ENCODE results near the gene C18orf63.
A peak's percentile ranks its signal among the peaks of the same experiment; 100 is the strongest.

C18orf63 gene

GRCh38 chr18:74315464-74316256 is at the start of gene C18orf63:
Gene C18orf63, plus strand, starts transcription at chr18:74315839. Its CDS starts 2,027 bp downstream, at chr18:74317866.
- H3K4me3 ChIP-seq (ENCODE audit: low read depth, low read length) = no peak within 1 kb of the TSS
- DNase-seq (ENCODE audit: low read depth) = no peak
- TF ChIP-seq, protein P1, sequence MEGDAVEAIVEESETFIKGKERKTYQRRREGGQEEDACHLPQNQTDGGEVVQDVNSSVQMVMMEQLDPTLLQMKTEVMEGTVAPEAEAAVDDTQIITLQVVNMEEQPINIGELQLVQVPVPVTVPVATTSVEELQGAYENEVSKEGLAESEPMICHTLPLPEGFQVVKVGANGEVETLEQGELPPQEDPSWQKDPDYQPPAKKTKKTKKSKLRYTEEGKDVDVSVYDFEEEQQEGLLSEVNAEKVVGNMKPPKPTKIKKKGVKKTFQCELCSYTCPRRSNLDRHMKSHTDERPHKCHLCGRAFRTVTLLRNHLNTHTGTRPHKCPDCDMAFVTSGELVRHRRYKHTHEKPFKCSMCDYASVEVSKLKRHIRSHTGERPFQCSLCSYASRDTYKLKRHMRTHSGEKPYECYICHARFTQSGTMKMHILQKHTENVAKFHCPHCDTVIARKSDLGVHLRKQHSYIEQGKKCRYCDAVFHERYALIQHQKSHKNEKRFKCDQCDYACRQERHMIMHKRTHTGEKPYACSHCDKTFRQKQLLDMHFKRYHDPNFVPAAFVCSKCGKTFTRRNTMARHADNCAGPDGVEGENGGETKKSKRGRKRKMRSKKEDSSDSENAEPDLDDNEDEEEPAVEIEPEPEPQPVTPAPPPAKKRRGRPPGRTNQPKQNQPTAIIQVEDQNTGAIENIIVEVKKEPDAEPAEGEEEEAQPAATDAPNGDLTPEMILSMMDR (IDR thresholded peaks at IDR 0.05; ENCODE audit: control insufficient read depth, extremely low read depth, insufficient read depth) = no peak

GRCh38 chr18:74266161-74266560 is 49.5 kb upstream of the C18orf63 start:
- H3K4me3 ChIP-seq (ENCODE audit: low read depth, low read length) = no peak overlapping the region
- TF ChIP-seq, protein P1 (IDR thresholded peaks at IDR 0.05; ENCODE audit: control insufficient read depth, extremely low read depth, insufficient read depth) = no peak

DNA sequence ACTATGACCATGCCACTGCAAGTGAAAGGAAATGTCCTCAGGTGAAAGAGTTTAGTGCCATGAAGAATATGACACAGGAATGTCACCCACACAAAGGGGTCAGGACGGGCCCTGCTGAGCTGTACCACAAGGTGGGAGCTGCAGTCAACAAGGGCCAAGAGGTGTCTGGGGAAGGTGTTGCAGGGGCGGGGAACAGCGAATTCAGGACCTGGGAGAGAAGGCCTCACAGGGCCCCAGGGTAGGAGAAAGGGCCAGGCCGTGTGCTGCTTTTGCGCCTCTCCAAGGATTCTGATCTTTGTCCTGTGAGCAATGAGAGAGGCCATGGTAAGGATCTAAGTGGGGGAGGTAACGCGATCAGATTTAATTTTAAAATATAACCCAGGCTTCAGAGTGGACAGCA is 47.5 kb upstream of the C18orf63 start:
- no peak for DNase-seq (ENCODE audit: low read depth)
- TF ChIP-seq, protein P1 (IDR thresholded peaks at IDR 0.05; ENCODE audit: control insufficient read depth, extremely low read depth, insufficient read depth) = no peak
- H3K4me3 ChIP-seq (ENCODE audit: low read depth, low read length) = no peak overlapping the region

More at GRCh38 chr18:74266161-74266560, 49.5 kb upstream of the C18orf63 start:
- no peak for DNase-seq (ENCODE audit: low read depth)

- TF ChIP-seq, protein P1 (IDR thresholded peaks at IDR 0.05; ENCODE audit: control insufficient read depth, extremely low read depth, insufficient read depth) = no peak
- DNase-seq (ENCODE audit: low read depth) = no peak
- H3K4me3 ChIP-seq (ENCODE audit: low read depth, low read length) = no peak overlapping the region
Measured at GRCh38 chr18:74268933-74269620, 46.6 kb upstream of the C18orf63 start.

DNA sequence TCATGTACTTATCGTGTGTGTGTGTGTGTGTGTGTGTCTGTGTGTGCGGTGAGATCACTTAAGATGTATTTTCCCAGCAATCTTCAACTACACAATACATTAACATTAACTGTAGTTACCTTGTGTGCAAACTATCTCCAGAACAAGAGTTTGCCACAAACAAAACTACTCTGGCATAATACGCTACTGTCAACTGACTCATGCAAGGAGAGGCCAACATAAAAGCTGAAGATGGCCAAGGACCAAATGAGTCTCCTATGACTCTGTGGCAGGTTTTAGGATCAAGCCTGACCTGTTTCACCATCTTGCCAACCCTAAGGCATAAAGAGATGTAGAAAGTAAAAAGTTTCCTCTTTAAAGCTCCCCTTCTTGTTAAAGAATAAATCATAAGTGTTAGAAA is 44.0 kb upstream of the C18orf63 start:
- TF ChIP-seq, protein P1 (IDR thresholded peaks at IDR 0.05; ENCODE audit: control insufficient read depth, extremely low read depth, insufficient read depth) = no peak
- no peak overlapping the region for H3K4me3 ChIP-seq (ENCODE audit: low read depth, low read length)
- peak; percentile 65 for DNase-seq (ENCODE audit: low read depth)

DNA sequence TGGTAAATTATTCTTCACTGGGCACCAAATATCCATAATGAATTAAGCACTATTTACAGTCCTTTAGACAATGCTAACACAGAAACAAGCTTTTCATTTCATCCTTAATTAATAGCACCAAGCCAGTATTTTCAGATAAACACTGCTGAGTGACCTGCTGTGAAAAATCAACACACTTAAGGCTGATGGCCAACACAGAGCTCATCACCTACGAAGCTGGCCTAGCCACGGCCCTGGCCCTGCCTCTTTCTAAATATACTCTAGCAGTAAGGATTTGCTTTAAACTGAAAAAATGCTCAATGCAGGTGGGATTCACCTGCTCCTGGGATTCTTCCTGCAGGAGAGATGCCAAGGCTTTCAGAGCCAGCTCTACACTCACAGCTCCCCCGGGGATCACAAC is 42.2 kb upstream of the C18orf63 start:
- H3K4me3 ChIP-seq (ENCODE audit: low read depth, low read length) = peak overlapping the region; percentile 32; the same call in 1 of the 2 replicates
- TF ChIP-seq, protein P1 (IDR thresholded peaks at IDR 0.05; ENCODE audit: control insufficient read depth, extremely low read depth, insufficient read depth) = no peak
- no peak for DNase-seq (ENCODE audit: low read depth)

Data from LNCaP clone FGC (cell line).